ENCODE results near the gene MRO.

Gene MRO

DNA sequence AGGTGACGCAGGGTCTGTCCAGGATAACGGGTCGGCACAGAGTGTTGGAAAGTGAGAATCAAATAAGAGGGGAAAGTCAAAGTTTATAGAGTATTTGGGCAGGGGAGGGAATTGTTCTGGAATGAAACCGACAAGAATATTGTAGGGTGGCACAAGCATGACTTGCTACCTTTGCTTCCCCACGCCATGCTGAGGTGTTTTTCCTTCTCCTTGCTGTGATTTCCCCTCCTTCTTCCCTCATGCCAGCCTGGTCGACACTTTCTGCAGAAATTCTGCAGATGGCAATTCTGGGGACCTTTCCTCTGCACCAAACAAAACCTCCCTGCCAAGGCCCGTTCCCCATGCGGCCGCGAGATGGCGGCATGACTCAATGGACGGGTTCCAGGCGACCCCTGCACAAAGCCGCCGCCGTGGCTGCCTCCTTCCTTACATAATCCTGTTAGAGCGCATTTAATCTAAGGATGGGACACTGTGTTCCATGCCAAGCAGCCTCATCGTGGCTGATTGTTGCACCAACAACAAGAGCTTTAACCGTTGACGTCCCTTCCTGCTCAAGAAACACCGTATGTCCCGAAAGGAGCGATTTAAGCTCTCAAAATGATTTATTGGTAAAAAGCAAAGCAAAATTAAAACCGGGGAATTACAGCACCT lies at the start of gene MRO:
TSS of gene MRO (minus strand) at position 289 of the 651 bp plus-strand sequence. CDS start 10,616 bp downstream, outside the sequence.
- TF ChIP-seq, protein P1, sequence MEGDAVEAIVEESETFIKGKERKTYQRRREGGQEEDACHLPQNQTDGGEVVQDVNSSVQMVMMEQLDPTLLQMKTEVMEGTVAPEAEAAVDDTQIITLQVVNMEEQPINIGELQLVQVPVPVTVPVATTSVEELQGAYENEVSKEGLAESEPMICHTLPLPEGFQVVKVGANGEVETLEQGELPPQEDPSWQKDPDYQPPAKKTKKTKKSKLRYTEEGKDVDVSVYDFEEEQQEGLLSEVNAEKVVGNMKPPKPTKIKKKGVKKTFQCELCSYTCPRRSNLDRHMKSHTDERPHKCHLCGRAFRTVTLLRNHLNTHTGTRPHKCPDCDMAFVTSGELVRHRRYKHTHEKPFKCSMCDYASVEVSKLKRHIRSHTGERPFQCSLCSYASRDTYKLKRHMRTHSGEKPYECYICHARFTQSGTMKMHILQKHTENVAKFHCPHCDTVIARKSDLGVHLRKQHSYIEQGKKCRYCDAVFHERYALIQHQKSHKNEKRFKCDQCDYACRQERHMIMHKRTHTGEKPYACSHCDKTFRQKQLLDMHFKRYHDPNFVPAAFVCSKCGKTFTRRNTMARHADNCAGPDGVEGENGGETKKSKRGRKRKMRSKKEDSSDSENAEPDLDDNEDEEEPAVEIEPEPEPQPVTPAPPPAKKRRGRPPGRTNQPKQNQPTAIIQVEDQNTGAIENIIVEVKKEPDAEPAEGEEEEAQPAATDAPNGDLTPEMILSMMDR (conservative IDR thresholded peaks at IDR 0.05; ENCODE audit: low read length), result peak; percentile 93

GRCh38 chr18:50869150-50869549 lies 49.3 kb upstream of the MRO start:
- no peak overlapping the region for H3K4me3 ChIP-seq (ENCODE audit: low read length)
- no peak for DNase-seq (ENCODE audit: low read depth)
- TF ChIP-seq, protein P1 (conservative IDR thresholded peaks at IDR 0.05; ENCODE audit: low read length), result no peak

More for the DNA sequence above, at the start of gene MRO:
- peak within 1 kb of the TSS; percentile 62 for H3K4me3 ChIP-seq (ENCODE audit: low read length)
- peak; percentile 60 for DNase-seq (ENCODE audit: low read depth)

- no peak for DNase-seq (ENCODE audit: low read depth)
- H3K4me3 ChIP-seq (ENCODE audit: low read length), result no peak overlapping the region
- TF ChIP-seq, protein P1 (conservative IDR thresholded peaks at IDR 0.05; ENCODE audit: low read length), result peak; percentile 27; the same call in 1 of the 2 replicates
These were observed 46.9 kb upstream of the MRO start for GRCh38 chr18:50866765-50867164.

DNA sequence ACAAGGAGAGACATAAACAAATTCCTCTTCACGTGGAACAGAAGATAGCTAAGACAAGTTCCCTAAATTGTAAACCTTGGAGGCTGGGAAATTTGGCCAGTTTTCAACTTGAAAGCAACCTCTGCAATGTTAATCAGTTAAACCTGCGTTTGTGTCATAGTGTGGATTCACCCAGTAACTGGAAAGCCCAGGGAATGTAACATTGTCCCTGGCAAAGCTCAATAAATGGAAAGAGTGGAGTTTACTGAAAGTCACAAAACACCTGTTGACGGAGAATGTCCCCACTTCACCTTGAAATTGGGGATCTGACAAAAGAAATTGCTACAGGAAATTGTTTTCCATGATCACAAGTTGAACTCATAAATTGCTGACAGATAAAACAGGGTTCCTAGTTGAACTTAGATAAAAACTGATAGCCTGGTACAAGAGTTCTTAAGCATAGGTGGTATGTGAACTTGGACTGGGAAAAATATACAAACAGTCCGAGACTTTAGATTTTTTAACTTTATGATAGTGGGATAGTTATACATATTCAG lies 44.1 kb upstream of the MRO start:
- TF ChIP-seq, protein P1 (conservative IDR thresholded peaks at IDR 0.05; ENCODE audit: low read length), result no peak
- H3K4me3 ChIP-seq (ENCODE audit: low read length), result no peak overlapping the region
- no peak for DNase-seq (ENCODE audit: low read depth)

DNA sequence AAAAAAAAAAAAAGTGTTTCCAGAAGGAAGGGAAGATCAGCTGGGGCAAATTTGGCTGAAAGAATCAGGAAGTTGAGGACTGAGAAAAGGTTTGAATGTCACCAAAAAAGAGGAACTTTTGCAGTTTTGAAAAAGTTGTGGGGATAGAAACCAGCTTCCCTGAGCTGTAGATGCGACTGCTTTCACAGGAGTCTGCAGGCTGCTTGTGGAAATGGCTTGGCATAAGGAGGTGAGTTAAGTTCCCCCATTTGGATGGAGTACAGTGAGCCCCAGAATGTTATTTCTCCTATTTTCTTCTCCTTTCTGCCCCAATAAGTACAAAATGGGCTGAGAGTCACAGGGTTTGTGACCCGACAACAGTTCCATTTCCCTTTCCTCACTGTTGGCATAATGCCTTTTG lies 42.6 kb upstream of the MRO start:
- DNase-seq (ENCODE audit: low read depth), result no peak
- TF ChIP-seq, protein P1 (conservative IDR thresholded peaks at IDR 0.05; ENCODE audit: low read length), result no peak
- H3K4me3 ChIP-seq (ENCODE audit: low read length), result no peak overlapping the region

DNA sequence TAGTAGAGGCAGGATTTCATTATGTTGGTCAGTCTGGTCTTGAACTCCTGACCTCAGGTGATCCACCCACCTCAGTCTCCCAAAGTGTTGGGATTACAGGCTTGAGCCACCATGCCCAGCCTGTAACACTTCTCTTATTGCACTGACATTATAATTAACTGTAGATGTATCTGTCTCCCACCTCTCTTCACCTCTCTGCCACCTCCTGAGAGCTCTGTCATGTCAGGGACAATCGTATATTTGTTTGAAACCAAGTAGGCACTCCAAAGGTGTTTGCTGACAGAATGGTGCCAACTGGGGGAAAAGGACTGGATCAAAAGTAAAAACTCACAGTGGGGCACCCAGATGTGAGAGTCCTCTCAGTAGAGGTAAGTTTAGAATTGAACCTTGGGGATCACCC lies 41.8 kb upstream of the MRO start:
- H3K4me3 ChIP-seq (ENCODE audit: low read length), result no peak overlapping the region
- DNase-seq (ENCODE audit: low read depth), result no peak
- TF ChIP-seq, protein P1 (conservative IDR thresholded peaks at IDR 0.05; ENCODE audit: low read length), result no peak
